Erythroblast (primary cell): ENCODE data around the gene MASTL.

Experiments used
- DNase-seq, 2 experiments: peaks; one replicate each; lab custom pipeline; 2025; lab: John Stamatoyannopoulos, UW
- GATA1 ChIP-seq: IDR thresholded peaks from 2 replicates; pipeline ENCODE4 v1.6.1; 2011; ENCODE audit warnings: low read depth, mild to moderate bottlenecking, control low read depth, low read length, moderate library complexity
- POLR2A ChIP-seq: IDR thresholded peaks from 2 replicates; pipeline ENCODE4 v1.6.1; 2011; ENCODE audit warnings: mild to moderate bottlenecking, low read length

MASTL gene

DNA sequence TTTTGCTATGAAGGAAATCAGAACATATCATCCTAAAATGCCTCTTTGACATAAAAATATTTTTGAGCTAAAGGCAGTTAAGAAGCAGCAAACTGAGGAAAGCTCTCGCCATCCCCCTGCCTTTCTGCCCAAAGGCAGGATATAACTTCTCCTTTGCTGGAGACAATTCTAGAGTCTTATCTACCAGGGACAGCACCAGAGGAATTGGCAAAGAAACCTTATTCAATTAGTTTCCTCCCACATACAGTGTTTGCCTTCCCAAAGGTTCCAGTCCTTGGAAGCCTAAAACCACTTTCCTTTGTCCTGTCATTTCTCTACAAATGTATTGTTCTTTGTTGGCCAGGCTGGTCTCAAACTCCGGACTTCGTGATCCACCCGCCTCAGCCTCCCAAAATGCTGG, 33.7 kb downstream of the MASTL start:
- no peak for DNase-seq
- TF ChIP-seq GATA1 (no peak), POLR2A (no peak)

DNA sequence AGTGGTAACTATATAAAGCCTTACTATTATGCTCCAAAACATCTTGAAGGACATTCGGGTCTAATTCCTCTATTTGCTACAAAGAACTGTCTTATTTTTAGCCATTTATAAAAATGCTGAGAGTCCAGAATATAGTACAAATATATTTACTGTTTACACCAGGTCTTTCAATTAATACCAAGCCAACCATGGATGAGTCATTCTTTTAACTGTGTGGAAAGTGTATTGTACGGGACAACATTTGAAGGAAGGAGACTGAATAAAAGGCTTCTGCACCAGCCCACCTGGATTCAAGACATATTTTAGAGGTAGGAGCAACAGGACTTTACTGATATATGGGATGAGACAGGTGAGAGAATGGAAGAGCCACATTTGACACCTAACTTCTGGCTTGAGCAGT, 35.4 kb downstream of the MASTL start:
- no peak for TF ChIP-seq POLR2A
- TF ChIP-seq GATA1 = no peak
- DNase-seq = no peak

- DNase-seq = no peak
- TF ChIP-seq GATA1 (no peak), POLR2A (no peak)
Measured at GRCh38 chr10:27192284-27192683, 37.1 kb downstream of the MASTL start.

GRCh38 chr10:27197980-27198620, 42.9 kb downstream of the MASTL start:
- no peak for DNase-seq
- TF ChIP-seq POLR2A (no peak), GATA1 (no peak)

DNA sequence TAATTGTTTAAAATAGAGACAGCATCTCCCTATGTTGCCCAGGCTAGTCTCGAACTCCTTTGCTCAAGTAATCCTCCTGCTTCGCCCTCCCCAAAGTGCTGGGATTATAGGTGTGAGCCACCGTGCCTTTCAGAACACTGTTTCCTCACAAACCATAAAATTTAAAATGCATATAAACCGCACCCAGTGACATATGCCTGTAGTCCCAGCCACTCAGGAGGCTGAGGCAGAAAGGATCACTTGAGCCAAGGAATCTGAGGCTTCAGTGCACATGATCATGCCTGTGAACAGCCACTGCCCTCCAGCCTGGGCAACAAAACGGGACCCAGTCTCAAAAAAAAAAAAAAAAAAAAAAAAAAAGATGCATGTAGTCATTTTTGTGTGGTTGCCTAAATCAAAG, 48.7 kb downstream of the MASTL start:
- no peak for TF ChIP-seq POLR2A
- no peak for TF ChIP-seq GATA1
- DNase-seq = no peak

DNA sequence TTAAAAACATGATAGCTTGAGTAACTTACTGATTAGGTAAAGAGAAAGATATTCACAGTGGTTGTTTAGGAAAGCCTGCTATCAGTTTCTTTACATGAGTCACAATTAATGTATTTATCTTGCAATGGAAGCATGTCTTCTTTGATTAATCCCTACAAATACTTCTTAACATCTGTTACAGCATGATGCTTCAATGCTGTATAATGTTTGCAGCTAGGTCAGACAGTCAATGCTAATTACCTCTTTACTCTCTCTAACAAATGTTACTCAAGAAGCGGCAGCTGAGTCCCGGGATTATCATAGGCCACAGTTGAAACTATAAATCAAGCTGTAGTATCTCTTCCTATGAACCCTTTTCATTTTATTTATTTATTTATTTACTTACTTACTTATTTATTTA, 52.2 kb downstream of the MASTL start:
- no peak for DNase-seq
- TF ChIP-seq GATA1 (no peak), POLR2A (no peak)

DNA sequence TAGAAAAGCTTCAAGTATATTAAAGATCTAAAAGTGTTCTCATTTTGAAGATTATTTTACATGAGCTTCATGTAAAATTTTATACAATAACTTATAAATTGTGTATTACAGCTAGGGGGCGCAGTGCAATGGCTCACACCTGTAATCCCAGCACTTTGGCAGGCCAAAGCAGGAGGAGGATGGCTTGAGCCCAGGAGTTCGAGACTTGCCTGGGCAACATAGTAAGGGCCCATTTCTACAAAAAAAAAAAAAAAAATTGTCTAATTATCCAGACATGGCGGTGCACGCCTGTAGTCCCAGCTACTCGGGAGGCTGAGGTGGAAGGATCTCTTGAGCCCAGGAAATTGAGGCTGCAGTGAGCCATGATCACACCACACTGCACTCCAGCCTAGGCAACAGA, 68.8 kb downstream of the MASTL start:
- peak; percentile 49 to 71 for DNase-seq
- TF ChIP-seq GATA1 (no peak), POLR2A (no peak)

DNA sequence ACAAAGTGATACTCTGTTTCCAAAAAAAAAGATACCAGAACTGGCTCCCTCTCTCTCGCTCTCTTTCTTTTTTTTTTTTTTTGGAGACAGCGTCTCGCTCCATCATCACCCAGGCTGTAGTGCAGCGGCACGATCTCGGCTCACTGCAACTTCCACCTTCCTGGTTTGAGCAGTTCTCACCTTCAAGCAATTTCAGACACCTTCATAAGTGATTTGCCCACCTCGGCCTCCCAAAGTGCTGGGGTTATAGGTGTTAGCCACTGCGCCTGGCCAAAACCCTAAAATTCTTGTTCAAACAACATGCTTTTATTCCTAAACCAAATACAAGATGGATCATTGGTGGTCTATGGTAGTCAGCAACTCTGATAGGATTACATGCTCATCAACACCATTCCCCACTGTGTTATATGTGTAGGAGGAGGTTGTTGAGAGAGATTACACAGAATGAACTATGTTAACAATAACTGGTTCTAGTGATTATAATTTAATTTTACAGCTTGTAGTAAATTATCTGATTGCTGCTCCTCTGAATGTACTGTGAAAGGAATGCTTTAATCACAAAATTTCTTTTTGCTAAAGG, 69.9 kb downstream of the MASTL start:
- DNase-seq = no peak
- TF ChIP-seq POLR2A (no peak), GATA1 (no peak)

GRCh38 chr10:27225642-27226257, 70.6 kb downstream of the MASTL start:
- TF ChIP-seq POLR2A (no peak), GATA1 (no peak)
- DNase-seq = no peak

DNA sequence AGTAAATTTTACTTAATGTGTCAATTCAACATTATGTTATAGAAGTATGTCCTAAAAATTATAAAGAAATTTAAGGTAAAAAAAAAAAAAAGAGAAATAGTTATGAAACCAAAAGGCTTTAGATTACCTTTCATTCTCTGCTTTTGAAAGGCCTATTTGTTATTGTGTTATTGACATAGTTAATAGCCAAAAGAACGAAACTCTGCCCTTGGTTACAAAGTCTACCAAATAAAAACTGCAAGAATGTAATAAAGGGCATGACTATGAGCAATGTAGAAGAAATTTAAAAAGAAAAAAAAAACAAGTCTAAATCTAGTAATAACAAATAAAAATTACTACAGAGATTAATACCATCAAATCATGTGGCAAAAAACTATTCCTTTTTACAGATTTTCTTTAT, 74.9 kb downstream of the MASTL start:
- no peak for DNase-seq
- TF ChIP-seq GATA1 (no peak), POLR2A (no peak)

DNA sequence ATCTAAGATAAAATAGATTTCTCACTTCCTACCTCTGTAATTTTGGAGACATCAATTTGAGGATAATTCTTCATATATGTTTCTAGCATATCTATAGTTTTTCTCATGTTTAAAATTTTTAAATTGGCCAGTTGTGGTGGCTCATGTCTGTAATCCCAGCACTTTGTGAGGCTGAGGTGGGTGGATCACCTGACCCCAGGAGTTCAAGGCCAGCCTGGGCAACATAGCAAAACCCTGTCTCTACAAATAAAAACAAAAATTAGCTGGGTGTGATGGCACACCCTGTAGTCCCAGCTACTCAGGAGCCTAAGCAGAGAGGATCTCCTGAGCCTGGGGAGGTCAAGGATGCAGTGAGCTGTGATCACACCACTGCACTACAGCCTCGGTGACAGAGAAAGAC, 80.6 kb downstream of the MASTL start:
- TF ChIP-seq GATA1 (no peak), POLR2A (no peak)
- DNase-seq = no peak
